ENCODE results near the gene OSTF1.

DNA sequence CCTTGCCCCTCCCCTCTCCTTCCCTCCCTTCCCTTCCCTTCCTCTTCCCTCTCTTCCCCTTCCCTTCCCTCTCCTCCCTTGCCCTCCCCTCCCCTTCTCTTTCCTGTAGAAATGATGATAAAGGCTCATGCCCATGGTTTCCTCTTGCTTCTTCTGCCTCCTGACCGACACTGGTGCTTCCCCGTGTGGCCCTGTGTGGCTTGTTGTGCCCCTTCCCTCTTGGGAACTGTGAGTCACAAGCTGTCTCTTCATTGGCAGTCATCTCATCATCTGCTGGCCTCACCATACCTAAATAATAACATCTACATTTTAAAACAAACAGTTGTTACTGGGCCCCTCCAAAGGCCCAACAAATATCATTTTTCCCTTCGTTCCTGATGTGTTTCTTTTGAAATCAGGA is 48.5 kb upstream of the OSTF1 start:
- TF ChIP-seq ZNF274 (IDR thresholded peaks at IDR 0.05; ENCODE audit: low read depth, low read length) (no peak), YY1 (IDR thresholded peaks at IDR 0.05; ENCODE audit: insufficient read depth, insufficient read length) (no peak)
